Activated gamma-delta T cell treated with Interleukin-2 at 50 U/mL for 16 hours (primary cell): Measurements from ENCODE around the gene SERPINA6.
"Not testable (repeated sequence)": the region's sequence is repeated elsewhere in the genome, so short reads cannot be mapped to it uniquely, and the experiment has no call there.

ENCODE experiments used
- DNase-seq: peaks from one replicate; pipeline ENCODE4 v3.0.0-alpha.2; 2020

Gene SERPINA6, protein sequence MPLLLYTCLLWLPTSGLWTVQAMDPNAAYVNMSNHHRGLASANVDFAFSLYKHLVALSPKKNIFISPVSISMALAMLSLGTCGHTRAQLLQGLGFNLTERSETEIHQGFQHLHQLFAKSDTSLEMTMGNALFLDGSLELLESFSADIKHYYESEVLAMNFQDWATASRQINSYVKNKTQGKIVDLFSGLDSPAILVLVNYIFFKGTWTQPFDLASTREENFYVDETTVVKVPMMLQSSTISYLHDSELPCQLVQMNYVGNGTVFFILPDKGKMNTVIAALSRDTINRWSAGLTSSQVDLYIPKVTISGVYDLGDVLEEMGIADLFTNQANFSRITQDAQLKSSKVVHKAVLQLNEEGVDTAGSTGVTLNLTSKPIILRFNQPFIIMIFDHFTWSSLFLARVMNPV

DNA sequence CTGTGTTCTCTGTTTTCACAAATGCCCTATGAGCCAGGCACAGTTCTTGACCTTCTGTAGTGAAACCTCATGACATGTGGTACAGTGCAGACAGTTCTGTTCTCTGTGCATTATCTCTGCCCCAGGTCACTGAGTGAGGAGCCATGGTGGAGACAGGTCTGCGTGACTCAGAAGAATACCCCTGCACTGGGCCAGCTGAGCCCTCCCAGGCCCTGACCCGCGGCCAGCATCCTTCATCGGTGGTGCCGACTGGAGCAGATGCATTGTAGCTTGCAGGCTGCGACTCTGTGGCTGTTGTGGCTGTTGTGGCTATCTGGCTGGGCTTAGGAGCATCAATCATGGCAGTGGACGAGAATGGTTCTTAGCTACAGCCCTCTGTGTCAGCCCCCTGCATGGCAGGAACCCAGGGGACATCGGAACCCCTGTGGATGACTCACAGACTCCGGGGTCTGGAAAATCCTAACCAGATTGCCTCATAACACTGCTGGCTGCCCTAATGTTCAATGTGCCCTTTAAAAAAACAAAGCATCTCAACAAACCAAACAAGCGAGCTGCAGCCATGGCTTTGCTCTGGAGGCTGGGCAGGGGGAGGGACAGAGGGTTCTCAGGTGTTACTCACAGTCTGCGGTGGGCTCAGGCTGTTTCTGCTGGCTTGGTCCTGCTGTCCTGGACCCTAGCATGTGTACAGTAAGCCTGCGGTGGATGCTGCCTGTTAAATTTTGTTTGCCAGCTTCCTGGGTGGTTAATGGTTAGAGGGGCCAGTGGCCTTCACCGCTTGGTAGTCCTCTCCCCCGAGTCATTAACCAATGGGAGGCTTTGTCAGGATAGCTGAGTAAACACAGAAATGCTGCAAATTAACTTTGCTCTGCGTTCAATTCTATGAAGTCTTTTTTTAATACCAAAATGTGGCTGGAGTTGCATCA, at the start of gene SERPINA6:
SERPINA6 (minus strand) TSS at position 689 of the 923 bp plus-strand sequence. CDS start 8,688 bp downstream, outside the sequence.
- no peak for DNase-seq

DNA sequence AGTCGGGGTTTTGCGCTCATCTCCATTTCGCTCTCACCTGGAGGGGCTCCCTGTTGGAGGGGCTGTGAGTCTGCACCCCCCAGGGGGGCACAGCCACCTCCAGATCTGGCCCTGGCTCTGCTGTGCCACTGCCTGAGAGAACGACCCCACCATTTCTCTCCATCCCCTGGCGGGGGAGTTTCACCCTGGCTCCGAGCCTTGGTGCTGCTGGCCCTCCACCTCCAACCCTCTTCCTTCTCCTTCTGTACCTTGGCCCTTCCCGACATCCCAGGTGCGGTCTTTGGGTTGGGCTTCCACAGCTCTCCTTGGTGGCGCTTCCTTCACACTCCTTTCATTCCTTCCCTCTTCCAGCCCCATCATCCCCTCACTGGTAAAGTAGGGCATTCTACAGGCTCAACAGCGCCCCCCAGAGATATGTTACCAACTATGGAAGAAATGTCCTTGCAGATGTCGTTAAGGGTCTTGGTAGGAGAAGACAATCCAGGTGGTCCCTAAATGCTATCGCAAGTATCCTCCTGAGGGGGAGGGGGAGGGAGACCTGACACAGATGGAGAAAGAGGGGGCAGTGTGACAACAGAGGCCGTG, 49.0 kb upstream of the SERPINA6 start:
- no peak for DNase-seq

DNA sequence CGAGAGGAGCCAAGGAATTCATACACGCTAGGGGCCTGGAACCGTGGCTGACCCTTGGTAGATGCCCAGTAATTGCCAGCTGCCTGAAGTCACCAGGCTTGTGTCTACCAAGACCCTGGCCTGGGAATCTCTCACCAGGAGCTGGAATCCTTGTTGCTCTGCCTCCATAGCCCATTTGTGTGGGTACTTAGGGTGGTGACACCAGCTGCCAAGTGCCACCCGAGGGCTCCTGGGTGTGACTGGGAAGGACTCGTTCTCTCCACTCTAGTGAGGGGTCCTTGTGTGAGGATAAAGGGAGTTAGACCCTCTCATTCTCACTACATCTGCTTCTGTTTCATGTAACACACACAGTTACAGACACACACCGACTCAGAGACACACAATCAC, 47.4 kb upstream of the SERPINA6 start:
- no peak for DNase-seq

GRCh38 chr14:94369766-94370523, 46.8 kb upstream of the SERPINA6 start:
- not testable (repeated sequence) for DNase-seq

GRCh38 chr14:94368956-94369355, 45.8 kb upstream of the SERPINA6 start:
- no peak for DNase-seq

DNA sequence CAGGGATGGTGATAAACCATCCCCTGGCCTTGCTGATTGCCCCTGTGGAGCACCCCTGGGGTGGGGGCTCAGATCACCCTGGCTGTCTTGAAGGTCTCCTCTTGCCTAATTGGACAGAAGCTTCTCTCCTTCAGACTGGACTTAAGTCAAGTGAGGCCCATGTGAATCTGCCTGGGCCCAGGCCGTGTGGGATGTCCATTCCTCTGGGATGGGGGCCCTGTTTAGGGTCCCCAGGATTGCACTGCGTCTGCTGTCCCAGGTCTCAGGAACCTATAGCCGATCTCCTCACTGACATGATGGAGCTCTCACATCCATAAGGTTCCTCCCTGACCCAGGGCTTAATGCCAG, 45.1 kb upstream of the SERPINA6 start:
- no peak for DNase-seq

GRCh38 chr14:94367347-94368242, 44.5 kb upstream of the SERPINA6 start:
- no peak for DNase-seq

GRCh38 chr14:94366146-94366915, 43.2 kb upstream of the SERPINA6 start, which contains the start of gene SERPINA2:
Gene SERPINA2, minus strand, starts transcription at chr14:94366698.
- no peak for DNase-seq

GRCh38 chr14:94365624-94366023, 42.5 kb upstream of the SERPINA6 start:
- no peak for DNase-seq

DNA sequence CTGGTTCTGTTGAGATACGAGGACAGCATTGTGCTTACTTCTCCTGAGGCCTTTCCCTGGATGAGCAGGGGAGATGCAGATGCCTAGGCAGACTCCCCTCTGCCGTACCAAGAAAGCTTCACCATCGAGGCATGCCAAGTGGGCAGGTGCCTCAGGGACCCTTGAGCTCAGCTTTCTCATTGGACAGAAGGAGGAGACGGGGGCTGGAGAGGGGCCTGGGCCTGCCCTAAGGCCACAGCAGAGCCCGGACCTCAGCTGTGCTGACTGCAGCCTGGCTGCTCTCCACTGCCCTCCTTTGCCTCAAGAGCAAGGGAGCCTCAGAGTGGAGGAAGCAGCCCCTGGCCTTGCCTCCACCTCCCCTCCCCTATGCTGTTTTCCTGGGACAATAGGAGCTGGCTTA, 41.8 kb upstream of the SERPINA6 start:
- no peak for DNase-seq

- DNase-seq = no peak
These were observed 40.9 kb upstream of the SERPINA6 start for GRCh38 chr14:94364037-94364436.

- no peak for DNase-seq
These were observed 40.1 kb upstream of the SERPINA6 start for GRCh38 chr14:94363151-94363624.

DNA sequence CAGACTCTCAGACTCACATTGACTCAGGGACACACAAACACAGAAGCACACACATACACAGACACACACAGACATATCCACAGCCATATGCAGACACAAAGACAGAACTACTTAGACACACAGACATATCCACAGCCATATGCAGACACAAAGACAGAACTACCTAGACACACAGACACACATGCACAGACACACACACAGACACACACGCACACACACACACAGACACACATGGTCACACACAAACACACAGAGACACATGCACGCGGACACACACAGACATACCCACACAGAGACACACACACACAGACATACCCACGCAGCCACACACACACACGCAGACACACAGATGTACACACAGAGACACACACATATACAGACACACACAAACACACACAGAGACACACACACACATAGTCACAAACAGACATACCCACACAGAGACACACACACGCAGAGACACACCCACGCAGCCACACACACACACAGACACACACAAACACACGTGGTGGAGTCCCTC, 39.5 kb upstream of the SERPINA6 start:
- no peak for DNase-seq

DNA sequence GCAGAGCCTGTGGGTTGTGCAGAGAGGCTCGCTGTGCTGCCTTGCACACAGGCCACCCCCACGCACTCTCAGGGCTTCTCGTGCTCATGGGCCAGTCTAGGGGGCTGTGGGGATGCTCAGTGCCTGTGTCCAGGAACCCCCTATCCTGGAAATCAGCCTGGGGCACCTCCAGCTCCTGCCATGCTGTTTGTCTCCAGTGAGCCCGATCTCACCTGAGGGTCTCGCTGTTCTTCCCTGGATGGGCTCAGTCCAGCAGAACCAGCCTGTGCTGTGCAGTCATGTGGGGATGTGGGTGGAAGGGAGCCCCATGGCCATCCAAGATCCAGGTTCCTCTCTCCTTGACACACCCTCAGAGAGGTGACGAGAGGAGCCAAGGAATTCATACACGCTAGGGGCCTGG, 38.5 kb upstream of the SERPINA6 start:
- no peak for DNase-seq

DNA sequence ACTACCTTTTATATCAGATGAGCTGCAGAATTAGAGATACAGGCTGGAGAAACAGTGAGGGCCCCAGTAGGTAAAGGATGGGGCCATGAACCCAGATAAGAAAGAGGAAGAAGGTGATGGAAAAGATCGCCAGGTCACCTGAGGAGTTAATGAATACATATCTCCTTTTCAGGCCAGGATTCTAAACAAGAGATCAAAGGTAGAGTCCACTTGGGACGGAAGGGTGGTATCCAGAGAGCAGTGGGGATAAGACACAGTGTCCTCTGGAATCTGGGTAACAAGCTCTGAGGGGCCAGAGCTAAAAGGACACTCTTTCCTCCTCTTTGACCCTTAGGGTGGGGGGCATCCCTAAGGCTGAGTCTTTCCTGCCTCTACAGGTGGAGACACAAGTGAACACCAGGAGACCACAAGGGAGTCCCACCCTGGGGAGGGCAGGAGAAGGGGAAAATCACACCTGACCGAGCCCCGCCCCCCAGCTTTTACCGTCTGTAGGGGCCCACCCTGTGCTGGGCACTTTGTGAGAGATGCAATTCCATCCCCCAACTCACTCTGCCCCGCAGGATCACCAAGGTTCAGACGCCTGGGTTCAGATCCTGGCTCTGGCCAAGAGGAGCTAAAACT, 37.9 kb upstream of the SERPINA6 start:
- DNase-seq = no peak

- no peak for DNase-seq
These were observed 34.0 kb upstream of the SERPINA6 start for GRCh38 chr14:94357166-94357565.

DNA sequence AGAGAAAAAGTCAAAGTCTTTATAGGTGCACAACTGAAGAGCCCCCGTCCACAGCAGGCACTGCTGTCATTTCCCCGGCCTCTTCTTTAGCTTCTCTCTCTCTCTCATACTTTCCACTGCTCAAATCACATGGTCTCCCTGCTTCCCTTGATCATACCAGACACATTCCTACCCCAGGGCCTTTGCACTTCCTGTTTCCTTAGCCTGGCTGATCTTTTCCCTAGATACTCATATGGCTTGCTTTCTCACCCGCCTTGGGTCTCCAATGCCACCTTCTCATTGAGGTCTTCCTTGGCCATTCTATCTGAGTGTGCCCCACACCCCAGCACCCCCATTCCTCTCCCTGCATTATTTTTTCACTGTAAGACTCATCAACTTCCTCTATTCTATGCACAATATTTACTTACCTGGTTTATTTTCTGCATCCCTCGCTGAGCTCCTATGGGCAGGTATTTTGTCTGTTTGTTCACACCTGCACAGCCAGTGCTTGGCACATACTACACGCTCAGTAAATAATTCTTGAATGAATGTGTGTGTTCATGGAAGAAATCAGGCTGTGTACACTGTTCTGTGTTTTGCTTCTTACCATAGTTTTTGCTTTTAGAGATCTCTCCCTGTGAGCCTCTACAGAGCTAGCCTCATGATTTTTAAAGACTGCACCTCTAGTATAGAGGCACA, 33.4 kb upstream of the SERPINA6 start:
- no peak for DNase-seq

- DNase-seq = no peak
These were observed 32.2 kb upstream of the SERPINA6 start for GRCh38 chr14:94355191-94355794.

- DNase-seq = no peak
These were observed 31.6 kb upstream of the SERPINA6 start for GRCh38 chr14:94354638-94355185.
